Stimulated activated CD4-positive, alpha-beta T cell treated with anti-CD3 and anti-CD28 coated beads, Interleukin-1b, Interleukin-23, amount 100 ng/mL, for 24 hours (primary cell): Measurements from ENCODE around the gene METTL16.

Experiments used
- DNase-seq, 4 experiments: peaks; one replicate each; pipeline ENCODE4 v3.0.0-alpha.2; 2020; ENCODE audit warnings: low read depth in 4 of 4, low spot score in 1 of 4

The METTL16 gene

DNA sequence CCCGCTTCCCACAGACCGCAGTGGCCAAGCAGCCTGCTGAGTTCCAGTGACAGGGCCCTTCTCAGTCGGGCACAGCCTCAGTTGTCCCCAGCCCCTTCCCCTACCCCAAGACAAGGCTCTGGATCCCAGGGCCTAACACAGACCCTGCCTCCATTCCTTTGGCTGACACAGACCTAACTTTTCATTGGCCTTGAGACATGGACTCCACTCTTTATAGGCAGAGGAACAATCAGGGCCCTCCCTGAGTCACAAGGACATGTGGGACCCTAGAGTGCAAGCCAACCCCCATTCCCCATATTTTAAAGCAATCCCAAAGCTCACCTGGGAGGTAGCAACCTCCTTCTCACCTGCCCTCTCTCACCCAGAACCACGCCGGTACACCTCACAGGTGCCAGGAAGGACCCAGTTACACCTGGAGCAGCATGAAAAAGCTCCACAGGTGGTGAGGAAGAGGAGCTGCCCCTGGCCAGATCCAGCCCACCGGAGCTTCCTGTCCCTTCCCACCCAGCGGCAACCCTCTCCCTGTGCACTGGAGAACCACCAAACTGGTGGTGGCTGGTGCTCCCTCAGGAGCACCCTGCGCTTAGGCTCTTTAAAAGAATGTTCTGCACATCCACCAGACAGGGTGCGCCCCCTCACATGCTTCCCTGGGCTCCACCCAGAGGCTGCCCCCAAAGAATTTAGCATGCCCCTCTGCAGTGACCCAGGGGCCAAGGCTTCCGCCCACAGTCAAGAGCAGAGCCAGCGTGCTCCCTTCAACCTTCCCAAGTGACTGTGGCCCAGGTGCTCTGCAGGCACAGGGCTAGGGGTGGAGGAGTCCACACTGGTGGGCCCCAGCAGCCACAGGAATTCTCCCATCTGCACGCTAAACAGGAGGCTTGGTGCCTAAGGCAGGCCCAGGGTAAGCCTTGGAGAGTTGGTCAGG, 114.2 kb downstream of the METTL16 start:
- DNase-seq: no peak

DNA sequence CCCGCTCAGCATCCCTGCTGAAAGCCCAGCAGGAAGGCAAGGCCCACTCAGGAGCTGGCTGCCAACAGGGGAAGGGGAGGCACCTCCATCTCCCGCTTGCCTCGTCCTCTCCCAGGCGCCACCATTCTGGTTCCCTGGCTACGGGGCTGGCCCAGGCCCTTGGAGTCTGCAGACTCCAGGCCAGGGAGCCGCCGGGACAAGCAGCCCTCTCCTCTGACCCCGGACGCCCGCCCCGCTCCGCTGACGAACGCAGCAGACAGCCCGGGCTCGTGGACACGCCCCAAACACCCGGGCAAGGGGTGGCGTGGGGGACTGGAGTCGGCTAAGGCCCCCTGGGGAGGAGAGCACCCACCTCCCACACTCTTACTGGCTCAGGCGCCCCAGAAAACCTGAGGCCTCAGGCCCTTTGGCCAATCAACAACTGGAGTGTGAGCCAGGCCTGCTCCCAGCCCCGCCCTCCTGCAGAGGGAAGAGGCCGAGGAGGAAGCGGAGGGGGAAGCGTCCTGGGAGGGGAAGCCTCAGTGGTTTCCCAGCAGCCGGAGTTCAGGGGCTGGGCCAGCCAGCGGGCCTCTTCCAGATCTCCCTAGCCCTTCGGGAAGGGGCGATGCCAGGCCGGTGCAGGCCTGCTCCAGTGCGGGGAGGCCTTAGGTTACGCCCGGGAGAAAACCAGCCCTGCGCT, 115.0 kb downstream of the METTL16 start:
- peak in 2 of 4 experiments; percentile 37 to 65 for DNase-seq

DNA sequence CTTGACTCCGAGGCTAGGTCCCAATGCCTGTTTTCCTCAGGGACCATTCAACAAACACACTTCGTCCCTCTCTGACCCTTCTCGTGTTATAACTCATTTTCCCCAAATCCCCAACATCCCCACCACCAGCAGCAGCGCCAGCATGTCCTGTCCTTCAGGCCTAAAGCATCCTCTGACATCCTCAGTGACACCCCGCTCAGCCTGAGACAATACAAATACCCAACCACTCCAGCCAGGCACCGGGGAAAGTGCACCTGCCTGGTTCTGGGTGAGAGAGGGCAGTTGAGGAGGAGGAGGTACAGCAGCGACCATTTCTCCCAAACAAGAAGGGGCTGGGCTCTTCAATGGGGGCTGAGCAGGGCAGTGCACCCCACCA, 115.5 kb downstream of the METTL16 start:
- no peak for DNase-seq

DNA sequence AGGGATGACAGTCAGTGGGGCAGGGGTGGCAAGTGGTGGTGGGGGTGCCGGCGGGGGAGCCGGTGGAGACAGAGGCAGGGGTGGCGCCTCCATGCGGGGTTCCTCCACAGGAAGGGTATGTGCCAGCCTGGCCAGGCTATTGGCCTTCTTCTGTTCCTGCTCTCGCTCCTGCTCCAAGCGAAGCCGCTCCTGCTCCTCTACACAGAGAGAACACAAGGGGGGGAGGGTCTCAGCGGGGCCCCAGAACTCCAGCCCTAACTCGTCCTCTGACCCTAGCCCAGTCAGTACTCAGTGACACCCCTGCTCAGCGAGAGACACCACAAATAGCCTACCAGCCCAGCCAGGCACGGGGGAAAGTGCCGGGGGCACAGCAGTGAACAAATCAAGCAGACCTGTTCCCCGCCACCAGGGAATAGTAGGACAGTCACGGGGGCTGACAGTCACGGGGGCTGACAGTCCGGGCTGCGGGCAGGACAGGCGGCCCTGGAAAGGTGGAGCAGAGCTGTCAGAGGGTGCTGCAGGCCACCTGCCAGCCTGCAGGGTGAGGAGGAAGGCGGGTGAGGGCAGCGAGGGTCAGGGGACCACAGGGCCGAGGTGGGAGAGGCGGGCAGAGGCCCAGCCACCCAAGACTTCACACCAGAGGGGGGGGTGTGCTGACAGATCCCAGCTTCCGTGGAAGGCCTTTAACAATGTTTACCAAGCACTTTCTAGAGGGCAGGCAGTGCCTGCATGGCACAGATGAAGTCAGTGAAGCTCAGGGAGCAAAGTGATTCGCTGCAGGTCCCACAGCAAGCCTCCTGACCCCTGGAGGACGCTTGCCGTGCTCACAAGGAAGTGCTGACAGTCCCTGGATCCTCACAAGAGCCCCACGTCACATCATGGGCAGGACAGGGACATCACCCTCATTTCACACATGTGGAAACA, 116.2 kb downstream of the METTL16 start:
- DNase-seq: no peak

DNA sequence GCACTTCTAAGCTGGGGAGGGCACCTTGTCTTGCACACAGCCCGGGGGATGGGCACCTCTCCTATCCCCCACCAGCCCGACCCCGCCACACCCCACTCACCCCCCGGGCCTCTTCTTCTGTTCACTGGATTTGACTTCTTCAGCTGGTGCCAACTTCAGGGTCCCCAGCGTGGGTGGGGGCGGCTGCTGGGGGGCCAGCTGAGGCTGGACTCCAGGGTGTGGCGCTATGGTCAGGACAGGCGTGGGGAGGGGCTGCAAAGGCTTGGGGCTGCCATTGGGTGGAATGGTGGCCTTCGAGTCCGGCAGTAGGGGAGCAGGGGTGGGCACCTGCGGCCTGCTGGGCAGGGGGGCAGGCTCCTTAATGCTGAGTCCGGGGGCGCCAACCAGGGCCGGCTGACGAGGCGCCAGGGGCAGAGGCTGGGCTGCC, 116.9 kb downstream of the METTL16 start:
- no peak for DNase-seq

DNA sequence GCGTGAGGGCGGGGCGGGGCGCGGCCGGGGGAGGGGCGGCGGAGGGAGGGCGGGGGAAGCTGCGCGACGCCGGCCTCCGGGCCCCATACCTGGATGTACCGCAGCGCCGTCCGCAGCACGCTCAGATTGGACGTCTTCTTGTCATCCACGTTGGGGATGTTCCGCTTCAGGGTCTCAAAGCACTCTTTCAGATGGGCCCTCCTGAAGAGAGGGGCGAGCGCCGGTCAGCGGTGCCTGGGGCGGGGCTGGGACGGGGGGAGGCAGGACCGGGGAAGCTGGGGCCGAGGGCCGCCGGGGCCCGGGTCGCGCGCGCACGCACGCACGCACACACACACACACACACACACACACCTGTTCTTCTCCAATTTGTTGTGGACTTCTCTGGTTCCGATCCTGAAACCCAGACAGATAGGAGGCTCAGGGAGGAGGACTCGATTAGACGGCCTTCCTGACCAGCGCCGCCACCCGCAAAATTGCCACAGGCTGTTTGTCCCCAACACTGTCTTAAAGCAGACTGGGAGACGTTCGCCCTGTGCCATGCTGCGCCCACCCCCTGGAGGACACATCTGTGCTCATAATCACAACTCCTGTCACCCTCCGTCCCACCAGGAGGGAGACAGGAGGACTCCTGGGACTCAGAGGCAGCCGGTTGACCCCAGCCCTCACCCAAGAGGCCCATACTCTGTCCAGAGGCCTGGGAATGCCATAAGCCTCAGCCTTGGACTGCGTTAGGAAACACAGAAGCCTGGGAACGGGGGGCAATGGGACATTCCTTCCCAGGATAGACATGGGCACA, 117.5 kb downstream of the METTL16 start:
- DNase-seq: no peak

DNA sequence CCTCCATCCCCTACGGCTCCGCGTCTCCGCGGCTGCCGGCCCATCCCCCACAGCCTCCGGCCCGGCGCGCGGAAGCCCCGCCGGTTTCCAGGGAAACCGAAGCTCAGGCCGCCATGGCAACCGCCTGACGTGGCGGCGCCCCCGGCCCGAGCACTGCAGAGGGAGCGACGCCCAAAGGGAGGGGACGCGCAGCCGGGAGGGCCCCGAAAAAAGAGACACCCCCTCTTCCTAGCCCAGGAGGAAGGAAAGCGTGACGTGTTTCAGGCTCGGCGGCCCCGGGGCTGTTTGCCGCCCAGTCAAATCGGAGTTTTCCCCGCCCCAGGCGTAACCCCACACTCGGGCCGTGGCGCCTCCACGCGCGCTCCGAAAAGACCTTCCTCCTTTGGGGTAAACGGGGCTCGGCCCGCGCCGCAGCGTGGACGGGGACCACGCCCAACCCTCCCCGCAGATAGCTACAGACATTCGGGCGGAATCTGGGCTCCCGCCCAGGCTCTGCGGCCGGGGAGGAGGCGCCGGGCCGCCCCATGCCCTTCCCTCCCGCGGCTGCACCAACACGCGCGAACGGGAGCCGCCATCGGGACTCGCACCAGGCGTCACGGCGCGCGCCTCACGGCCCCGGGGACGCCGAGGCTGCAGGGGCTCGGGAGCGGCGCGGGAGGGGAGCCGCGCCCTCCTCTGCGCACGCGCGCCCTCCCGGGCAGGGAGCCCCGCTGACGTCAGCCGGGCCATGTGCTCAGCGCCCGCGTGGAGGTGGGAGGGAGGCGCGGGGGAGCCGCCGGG, 118.3 kb downstream of the METTL16 start:
- peak; percentile 76 to 84 (median 80) for DNase-seq

DNA sequence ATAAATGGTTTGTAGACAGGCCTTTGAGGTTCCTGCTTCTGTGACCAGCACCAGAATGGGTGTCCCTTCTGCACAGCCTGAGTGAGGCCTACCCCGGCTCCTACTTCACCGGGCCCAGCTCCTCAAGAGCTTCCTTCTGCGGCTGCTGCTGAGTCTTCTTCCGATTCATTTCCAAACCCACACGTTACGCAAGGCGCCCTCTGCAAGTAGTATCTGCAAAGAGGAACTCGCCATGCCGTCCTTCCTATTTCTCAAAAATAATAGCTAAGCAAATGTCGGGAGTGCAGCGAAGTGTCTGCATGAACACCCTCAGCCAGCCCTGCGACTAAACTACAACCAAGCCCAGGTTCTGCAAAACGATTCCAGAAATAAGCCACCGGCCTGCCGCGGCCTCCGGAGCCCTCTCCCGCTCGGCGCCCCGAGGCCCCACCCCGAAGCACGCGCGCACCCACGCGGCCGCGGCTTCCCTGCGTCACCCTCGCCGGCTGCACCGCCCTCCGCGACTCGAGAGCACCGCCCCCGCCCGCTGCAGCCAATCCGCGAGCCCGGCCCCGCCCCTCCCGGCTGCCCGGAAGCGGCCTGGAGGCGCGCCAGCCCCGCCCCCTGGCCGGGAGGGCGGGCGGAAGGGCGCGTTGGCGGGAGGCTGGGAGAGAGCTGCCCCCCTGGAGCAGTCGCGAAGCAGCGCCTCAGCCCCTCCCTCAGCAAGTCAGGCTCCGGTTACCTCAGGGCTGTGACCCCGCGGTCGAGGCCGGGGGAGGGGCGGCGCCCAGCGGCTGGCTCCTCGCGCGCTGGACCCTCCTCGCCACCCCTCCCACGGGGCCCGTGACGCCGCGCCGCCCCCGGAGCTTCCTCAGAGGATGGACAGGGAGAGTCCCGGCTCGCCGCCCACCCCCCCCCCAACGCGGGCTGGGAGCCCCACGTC, 119.2 kb downstream of the METTL16 start:
- peak; percentile 97 to 98 (median 98) for DNase-seq

DNA sequence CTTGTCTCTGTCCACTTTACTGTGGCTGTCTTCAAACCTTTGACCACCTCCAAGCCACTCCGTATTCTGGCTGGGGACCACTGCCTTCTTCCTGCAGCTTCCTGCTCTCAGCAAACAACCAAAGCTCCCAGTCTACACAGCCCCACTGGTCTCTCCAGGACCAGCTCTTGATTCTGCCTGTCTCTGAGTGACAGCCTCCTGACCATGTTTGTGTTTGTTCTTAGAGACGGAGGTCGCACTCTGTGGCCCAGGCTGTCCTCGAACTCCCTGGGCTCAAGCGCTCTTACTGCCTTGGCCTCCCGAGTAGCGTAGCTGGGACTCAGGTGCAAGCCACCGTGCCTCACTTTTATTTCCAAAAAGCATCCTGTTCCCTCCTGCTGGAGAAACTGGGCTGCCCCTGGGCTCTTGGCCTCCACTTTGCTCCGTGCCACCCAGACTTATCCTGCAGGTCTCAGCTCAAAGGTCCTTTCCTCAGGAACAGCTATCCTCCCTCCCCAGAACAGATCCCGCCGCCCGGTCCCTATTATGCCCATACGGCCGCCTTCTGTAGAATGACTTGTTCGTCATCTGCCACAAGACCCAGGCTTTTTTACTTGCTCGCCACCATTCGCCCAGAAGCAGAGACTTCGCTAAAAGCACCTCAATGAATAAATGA, 120.0 kb downstream of the METTL16 start:
- no peak for DNase-seq

DNA sequence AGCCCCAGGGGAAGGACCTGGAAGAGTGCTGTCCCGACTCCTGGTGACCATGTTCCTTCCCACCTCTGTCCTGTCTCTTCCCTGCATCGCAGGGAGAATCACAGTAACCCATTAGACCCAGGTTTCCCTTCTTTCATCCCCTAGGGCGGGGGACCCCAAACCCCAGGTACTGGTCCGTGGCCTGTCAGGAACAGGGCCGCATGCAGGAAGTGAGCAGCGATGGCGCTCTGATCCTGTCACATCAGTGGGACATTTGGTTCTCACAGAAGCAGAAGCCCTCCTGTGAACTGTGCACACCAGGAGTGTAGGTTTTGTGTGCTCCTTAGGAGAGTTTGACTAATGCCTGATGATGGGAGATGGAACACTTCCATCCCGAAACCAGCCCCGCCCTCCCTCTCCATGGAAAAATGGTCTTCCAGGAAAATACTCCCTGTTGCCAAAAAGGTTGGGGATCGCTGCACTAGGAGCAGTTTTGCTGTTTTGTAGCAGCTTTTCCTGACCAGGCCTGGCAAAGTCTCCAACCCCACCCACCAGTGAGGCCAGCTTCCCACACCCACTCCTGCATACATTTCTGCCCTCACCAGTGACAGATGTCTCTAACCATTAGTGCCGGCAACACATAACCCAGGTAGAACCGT, 121.4 kb downstream of the METTL16 start:
- no peak for DNase-seq

DNA sequence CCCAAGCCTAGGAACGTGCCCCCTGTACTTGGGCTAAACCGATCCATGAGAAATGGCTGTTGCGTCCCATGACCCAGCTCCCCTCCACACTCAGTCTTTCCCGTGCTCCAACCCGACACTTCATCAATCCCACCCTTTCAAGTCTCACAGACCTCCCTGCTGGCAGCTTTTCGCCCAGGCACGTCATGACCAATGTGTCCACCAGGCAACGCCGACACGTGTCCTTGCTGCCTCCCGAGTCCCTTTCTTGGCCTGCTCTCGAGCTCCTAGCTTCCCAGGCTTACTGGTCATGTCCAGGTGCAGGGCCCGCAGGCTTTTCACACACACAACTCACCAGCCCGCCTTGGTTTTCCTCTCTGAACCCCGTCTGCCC, 123.0 kb downstream of the METTL16 start:
- no peak for DNase-seq

DNA sequence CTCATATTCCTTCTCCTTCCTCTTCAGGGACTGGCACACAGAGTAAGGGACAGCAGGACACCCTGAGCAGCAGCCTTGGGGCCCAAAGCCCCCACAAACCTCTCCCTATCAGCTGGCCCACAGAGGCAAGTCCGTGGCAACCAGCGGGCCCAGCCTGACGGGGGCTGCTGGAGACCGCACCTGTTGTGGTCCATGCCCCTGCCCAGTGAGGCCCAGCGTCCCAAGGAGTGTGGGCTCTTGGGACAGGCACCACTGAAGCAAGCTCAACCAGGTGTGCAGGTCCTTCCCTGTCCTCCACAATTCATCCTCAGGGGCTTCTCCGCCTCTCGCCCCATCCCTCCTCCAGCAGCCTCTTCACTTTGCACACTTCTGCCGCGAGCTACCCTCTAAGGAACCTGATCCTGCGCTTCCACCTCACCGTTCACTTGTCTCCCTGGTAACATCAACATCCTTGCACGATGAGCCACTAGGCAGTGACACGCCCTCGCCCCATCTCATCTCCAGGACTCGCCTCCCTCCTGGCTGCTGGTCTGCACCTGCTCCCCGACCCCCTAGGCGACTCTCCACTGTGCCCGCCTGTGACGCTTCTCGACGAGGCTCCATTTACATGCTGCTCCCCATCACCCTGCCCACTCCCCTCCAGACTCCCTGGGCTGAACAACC, 123.5 kb downstream of the METTL16 start:
- no peak for DNase-seq

DNA sequence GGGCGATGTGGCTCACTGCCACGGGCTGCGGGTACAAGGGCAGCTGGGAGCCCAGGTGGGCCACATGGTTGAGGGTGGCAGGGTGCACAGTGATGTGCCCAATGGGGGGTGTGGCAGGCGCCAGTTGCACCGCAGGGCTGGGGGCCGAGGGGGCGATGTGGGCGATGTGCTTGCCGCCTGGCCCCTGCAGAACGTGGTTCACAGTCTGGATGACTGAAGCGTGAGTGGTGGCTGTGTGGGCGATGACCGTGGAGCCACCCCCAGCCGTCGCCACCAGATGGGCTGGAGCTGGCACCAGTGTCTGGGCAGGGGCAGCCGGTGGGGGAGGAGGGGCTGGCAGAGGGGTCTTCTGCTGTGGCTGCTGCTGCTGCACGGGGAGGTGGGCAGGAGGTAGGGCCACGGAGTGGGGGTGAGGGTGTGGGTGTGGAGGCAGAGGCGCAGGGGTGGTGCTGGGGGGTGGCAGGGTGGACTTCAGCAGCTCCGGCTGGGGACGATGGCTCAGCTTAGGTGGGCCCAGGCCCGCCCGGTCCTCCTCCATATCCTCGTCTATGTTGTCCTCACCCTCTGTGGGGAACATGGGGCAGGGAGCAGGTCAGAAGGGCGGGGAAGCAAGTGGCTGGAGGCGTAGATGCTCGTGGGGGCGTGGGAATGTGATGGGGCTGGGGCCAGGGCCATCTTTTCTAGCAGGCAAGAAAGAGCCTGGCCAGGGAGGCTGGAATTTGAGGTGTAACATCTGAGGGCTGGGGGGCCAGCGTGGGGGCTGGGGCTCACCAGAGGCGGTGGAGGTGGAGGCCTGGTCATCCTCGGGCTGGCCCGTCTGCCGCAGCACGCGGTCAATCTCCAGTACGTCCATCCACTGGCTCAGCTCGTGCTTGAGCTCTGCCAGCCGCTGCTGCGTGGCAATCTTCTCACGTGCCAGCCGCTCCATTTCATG, 124.3 kb downstream of the METTL16 start:
- DNase-seq: no peak

DNA sequence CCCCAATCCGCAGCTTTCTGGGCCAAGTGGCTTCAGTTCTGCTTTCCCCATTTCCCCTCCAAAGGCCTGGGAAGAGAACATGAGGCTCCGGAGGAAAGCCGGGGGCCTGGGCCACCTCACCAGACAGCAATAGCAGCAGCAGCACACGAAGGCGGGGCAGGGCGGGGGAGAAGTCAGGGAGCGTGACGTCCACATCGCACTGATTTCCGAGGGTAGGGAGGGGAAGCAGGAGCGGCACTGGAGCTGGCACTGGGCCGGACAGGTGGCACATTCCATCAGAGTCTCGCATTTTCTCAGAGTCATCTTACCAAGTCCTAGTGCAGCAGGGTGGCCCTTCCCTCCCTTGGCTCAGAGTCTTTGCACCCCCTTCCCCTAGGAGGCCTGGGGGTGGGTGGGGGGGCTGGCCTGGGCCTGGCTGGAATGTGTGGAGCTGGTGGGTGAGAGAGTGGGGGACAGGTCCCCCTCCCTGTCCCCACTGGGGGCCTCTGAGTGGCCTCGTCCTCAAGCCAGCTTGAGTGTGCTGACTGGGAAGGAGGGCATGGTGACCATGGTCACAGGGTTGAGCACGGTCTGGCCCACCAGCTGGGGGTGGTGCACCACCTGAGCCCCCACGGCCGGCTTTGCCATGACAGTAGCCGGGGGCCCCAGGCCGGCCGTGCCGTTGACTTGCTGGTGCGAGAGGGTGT, 125.1 kb downstream of the METTL16 start:
- DNase-seq: no peak
